Kidney capillary endothelial cell (primary cell): ENCODE results near the gene ARL4D.
"Not testable (repeated sequence)": the region's sequence is repeated elsewhere in the genome, so short reads cannot be mapped to it uniquely, and the experiment has no call there.

Experiments used
- DNase-seq: peaks from one replicate; pipeline ENCODE4 v3.0.0-alpha.2; 2018; ENCODE audit warnings: low spot score

ARL4D gene

DNA sequence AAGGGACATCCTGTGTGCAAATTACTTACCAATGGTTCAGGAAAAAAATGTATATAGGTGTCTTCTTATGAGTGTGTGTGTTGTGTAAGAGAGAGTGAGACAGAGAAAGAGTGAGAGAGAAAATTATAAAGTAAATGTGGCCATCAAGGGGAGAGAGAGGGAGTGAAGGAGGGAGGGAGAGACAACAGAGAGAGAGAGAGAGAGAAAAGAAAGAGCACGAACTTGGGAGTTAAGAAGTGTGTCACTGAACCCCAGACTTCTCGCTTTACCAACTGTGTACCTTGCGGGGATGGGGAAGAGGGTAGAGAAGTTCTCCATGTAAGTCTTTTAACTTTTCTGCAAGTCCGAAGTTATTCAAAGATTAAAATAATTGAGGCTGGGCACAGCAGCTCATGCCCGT lies 28.8 kb upstream of the ARL4D start:
- no peak for DNase-seq

- no peak for DNase-seq
Observed at GRCh38 chr17:43371227-43371821, 27.5 kb upstream of the ARL4D start.

GRCh38 chr17:43372273-43372911 lies 26.4 kb upstream of the ARL4D start:
- DNase-seq: no peak

DNA sequence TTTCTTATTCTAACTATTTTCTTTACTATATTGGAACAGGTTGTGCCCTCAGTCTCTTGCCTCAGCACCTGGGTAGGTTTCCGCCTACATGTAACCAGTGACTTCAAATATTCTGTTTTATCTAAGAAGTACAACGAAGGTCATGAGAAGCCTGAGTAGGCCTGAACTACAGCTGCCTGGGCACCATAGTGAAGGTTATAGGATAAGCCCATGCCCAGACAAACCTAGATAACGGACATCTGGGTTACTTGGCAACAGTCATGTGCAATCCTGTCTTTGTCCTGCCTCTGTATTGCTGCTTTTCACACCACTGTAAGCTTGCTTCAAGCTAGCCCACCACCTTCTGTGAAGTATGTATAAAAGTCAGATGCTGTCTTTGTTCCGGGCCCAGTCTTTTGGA lies 25.4 kb upstream of the ARL4D start:
- DNase-seq: no peak

- DNase-seq: not testable (repeated sequence)
Observed at GRCh38 chr17:43375915-43376314, 22.9 kb upstream of the ARL4D start.

DNA sequence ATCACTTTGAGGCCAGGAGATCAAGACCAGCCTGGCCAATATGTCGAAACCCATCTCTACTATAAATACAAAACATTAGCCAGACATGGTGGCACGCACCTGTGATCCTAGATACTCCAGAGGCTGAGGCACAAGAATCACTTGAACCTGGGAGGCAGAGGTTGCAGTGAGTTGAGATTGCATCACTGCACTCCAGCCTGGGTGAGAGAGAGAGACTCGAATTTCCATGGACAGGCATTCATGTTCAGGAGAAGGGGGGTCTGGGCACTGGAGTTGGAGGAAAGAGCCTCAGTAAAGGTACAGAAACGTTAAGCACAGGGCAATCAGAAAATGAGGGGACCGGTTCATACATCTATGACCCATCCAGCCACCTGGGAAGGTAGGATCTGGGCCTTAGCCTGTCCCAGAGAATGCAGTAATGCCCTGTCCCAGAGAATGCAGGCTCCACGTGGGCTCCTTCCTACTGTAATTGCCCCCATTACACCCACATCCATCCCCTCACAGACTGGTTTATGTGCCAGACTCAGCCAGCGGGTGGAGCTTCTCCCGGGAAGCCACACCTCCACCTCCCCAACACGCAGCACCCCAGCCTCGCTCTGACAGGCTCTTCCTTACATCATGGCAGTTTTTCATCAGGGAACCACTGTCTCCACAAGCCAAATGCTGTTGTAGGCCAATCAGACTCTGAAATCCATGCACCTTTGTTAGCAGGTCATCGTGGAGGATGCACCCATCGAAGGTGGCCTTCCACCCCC lies 21.6 kb upstream of the ARL4D start:
- DNase-seq: no peak

DNA sequence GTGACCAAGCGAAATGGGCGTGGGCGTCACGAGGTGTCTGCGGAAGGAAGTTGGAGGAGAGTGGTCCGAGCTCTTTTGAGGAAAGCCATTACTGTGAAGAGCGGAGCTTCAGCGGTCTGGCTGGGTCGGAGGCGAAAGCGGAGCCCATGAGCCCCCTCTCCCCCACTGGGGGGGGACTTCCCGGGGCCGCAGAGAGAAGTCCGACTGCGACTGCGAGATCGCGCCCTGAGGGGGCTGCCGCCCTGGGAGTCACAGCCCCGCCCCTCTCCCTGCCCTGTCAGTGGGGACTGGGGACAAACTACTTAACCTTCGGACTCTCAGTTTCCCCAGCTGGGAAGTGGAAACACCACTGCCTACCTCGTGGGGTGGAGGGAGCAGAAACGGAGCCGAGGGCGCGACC lies 20.0 kb upstream of the ARL4D start:
- no peak for DNase-seq

DNA sequence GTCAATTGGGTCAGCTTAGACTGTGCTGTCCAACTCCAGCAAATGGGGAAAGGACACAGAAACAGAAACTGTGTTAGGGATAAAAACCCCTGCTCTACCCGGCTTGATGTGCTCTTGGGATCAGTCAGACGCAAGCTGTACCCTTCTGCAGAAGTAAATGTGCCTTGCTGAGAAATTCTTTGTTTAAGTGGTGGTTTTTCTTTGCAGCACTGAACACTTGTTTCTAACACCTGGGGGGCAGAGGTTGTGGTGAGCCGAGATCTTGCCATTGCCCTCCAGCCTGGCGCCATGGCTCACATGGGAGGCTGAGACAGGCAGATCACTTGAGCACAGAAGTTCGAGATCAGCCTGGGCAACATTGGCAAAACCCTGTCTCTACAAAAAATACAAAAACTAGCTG lies 18.5 kb upstream of the ARL4D start:
- DNase-seq: no peak

DNA sequence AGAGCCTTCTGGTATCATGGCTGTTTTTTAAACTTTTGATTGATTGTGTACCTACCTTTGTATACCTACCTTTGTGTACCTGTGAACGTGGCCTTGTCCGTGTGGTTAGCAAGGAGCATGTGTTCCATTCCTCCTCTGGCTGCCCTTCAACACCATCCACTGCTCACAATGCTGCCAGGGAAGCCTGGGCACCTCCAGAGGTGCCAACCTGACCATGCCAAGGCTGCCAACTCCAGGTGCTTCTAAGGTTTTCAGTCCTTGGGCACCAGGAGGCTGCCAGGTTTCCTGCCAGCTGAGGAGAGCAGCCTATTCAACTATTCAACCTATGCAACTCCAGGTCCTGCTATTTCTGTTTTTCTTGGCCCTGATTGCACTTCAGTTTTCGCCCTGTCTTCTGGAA lies 17.6 kb upstream of the ARL4D start:
- DNase-seq: no peak

GRCh38 chr17:43381621-43382020 lies 17.2 kb upstream of the ARL4D start:
- no peak for DNase-seq

DNA sequence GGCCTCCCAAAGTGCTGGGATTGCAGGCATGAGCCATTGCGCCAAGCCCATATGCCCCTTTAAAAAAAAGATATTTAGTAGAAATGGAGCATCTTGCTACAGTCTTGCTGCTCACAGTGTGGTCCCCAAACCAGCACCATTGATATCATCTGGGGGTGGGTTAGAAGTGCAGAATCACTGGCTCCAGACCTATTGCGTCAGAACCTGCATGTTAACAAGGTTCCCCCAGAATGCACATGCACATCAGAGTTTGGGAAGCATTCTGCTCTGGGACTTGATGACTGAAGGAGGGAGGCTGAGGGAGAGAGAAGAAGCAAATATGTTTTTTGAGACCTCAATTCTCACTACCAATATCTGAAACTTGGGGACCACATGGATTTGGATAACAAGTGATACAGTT lies 16.0 kb upstream of the ARL4D start:
- DNase-seq: no peak

DNA sequence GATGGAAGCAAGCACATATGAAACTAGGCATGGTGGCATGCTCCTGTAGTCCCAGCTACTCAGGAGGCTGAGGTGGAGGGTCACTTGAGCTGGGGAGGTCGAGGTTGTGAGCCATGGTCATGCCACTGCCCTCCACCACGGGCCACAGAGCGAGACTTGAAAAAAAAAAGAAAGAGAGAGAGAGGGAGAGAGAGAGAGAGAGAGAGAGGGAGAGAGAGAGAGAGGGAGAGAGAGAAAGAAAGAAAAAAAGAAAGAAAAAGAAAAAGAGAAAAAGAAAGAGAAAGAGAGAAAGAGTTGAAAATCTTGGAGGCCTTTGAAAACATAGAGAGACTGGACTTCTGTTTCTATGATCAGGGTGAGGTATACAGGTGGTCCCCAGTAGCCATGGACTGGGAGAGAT lies 15.4 kb upstream of the ARL4D start:
- DNase-seq: no peak

DNA sequence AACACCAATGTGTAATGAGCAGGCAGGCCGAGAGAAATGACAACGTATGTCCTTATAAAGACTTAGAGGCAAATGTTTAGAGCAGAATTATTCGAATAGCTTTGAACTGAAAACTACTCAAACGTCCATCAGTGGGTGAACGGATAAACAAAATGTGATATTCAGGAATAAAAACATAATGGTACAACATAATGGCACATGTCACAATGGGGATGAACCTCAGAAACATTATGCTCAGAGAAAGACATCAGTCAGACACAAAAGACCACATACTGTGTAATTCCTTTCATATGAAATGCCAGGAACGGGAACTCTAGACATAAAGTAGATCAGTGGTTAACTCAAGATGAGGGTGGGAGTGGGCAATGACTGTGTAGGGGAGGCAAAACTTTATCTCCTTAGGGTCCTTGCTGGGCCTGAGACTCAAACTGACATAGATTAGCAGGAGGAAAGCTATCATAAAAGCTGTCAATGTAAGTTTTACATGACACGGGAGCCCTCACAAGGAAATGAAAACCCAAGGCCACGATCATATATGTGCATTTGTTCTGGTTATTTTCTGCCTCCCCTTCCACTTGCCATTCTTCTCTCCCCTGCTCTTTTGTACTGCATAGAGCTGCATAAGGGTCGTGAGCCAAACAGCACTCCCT lies 14.8 kb upstream of the ARL4D start:
- DNase-seq: no peak

DNA sequence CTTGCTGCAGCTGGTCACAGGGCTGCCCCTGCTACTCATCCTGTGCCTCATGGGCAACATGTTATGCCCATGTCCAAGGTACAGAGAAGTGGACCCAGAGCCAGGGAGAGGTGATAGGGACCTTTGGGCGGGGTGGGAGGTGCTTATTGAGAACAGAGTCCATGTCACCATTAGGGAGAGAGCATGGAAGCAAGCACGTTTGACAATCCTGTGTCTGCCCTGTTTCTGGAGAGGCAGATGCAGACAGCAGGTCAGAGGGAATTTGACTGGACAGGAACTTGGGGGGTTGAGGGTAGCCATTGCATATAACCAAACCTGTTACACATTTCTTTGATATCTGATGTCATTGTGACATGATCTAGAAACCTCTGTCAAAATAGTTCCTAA lies 14.3 kb upstream of the ARL4D start:
- DNase-seq: no peak

DNA sequence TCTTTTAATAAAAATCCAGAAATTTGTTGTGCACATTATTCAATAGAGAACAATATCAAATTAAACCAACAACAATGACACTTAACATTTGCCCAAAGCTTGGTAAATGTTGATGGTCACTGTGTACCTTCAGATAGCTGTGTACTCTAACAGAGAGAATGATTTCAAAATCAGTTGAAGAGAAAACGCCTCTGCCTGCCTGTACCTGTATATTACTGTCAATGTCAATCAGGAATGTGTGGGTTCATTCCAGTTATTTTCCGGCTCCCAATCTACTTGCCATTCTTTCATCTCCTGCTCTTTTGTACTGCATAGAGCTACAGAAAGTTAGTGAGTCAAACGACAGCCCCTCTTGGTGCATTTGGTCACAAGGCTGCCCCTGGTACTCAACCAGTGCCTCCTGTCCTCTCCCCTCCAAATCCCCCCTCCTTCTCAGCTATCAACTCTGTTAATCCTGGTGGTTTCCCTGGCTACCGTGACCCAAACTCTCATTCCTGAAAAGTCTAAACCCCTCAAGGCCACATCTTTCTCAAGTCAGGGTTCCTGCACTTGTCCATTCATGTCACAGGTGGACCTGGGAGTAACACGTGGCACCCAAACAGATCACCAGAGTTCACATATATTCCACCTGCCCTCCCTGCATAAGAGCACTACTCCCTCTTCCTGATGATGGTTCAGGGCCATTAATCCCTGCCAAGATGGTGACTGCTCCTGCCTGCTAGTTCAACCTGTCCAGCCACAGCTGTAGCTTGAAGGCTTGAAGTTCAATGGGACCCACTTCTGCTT lies 13.6 kb upstream of the ARL4D start:
- DNase-seq: no peak

DNA sequence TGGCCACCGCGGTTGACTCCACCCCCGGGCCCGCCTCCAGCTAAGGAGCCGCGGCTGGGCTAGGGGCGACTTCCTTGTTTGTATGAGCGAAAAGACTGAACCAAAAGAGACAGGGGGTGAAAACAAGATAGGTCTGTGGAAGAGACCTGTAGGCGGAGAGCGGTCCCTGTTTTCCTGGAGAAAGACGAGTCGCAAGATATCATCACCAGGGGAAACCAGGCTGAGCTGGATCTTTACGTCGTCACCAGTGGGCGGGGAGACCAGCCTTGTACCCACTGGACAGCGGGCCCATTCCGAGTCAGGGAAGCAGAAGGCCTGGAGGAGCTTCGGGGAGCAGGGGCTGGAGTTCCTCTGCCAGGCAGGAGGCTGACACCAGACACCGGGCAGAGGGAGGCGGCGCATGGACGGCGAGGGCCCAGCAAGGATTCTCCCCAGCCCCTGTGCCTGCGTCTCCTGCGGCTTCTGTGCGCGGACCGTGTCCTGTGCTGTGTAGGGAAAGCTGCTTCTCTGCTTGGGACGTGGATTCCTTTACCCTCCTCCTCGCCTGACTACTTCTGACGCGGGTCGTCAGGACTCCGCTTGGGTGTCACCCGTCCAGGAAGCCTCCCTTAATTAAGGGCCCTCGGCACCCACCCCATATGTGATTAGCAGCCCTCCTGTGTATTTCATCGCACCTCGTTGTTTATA lies 10.3 kb upstream of the ARL4D start:
- peak; percentile 80 for DNase-seq

- peak; percentile 78 for DNase-seq
Observed at GRCh38 chr17:43389046-43389947, 9.5 kb upstream of the ARL4D start.

- no peak for DNase-seq
Observed at GRCh38 chr17:43392397-43392796, 6.4 kb upstream of the ARL4D start.

DNA sequence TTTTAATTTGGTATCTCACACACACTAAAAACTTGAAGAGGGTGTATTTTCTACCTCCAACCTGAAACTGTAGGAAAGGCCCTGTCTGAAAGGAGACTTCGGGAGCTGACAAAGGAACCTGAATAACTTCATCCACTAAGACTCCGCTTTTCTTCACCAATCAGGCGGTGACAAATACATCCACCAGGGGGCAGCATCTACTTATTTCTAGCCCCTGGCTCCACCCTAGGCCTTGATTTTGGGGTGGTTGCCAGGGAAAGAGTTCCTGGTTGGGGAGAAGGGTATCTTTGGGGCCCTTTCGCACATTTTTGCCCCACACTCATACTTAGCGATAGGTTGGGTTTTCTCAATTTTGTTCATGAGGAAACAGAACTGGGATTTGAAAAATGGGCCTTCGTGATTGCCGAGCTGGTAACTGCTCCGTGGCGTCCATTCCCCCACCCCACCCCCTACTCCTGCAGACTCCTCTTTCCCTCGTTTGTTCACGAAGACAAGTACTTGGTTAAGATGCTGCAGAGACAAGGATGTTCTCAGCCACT lies 4.8 kb upstream of the ARL4D start:
- peak; percentile 70 for DNase-seq

DNA sequence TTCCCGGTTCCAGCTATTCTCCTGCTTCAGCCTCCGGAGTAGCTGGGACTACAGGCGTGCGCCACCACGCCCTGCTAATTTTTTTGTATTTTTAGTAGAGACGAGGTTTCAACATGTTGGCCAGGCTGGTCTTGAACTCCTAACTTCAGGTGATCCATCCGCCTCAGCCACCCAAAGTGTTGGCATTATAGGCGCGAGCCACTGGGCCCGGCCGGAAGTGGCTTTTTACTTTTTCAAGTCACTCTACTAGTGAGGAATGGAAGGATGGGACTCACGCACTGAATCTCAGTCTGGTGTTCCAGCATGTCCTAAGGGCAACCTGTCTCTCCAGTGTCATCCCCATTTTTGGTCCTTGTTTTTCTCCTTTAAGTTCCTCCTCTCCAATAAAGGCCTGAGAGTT lies 4.1 kb upstream of the ARL4D start:
- DNase-seq: not testable (repeated sequence)
